CD4-positive, alpha-beta T cell (primary cell): ENCODE results near the gene RGCC. TPM values are rescaled to one million over a fixed set of nuclear protein-coding genes. Genes with fewer than 3 reads are reported as not detected.

Experiments
- ATAC-seq: fragments of 200-7000 bp; cut with Tn5 transposase; one replicate; pipeline ENCODE4 v1.10.0; 2022; ENCODE audit warnings: mild to moderate bottlenecking; ENCODE audit not compliant: poor library complexity
- CTCF ChIA-PET: fragments of 350-600 bp; sonication (Branson Sonifier 250); formaldehyde crosslinking; loops from one replicate; lab custom pipeline; 2021; ENCODE audit warnings: antibody characterized with exemption, inconsistent platforms; lab: Charles Lee
- POLR2A ChIA-PET: fragments of 350-600 bp; sonication (Branson Sonifier 250); formaldehyde crosslinking; loops from one replicate; lab custom pipeline; 2021; ENCODE audit warnings: antibody characterized with exemption, inconsistent platforms; lab: Charles Lee
- DNase-seq, 14 experiments: peaks; one replicate each; pipeline ENCODE4 v3.0.0-alpha.2; 2013 to 2020; ENCODE audit warnings: mixed read lengths in 2 of 14
- H3K27ac ChIP-seq, 2 donors: one replicate each; pipeline versions ENCODE4 v1.5.1 to v1.7.0; 2013; ENCODE audit warnings: low read length in 2 of 2, low read depth in 1 of 2, mild to moderate bottlenecking in 1 of 2
- H3K27me3 ChIP-seq, 2 experiments: 1 replicate in 1 of 2; 2 replicates in 1 of 2; pipeline versions ENCODE4 v1.6.1 to v1.7.0; 2013; ENCODE audit warnings: low read length in 2 of 2, control low read depth in 1 of 2, mild to moderate bottlenecking in 1 of 2, moderate library complexity in 1 of 2; ENCODE audit not compliant: insufficient read depth in 2 of 2, control insufficient read depth in 1 of 2
- H3K36me3 ChIP-seq: one replicate; pipeline ENCODE4 v1.6.1; 2013; ENCODE audit warnings: low read length, control low read depth; ENCODE audit not compliant: insufficient read depth
- H3K4me1 ChIP-seq: one replicate; pipeline ENCODE4 v1.6.1; 2013; ENCODE audit warnings: low read length, control low read depth; ENCODE audit not compliant: insufficient read depth
- H3K4me3 ChIP-seq: one replicate; pipeline ENCODE4 v1.5.1; 2013; ENCODE audit warnings: mild to moderate bottlenecking, low read length, moderate library complexity
- H3K9me3 ChIP-seq, 2 experiments: 1 replicate in 1 of 2; 2 replicates in 1 of 2; pipeline versions ENCODE4 v1.6.1 to v1.7.0; 2013; ENCODE audit warnings: low read length in 2 of 2, mild to moderate bottlenecking in 2 of 2, control low read depth in 1 of 2, moderate library complexity in 1 of 2; ENCODE audit not compliant: control insufficient read depth in 1 of 2, insufficient read depth in 1 of 2
- H3K27ac Mint-ChIP-seq: one replicate; pipeline ENCODE4 v1.8.0; 2020; ENCODE audit warnings: mixed read lengths
- H3K27me3 Mint-ChIP-seq: one replicate; pipeline ENCODE4 v1.8.0; 2021; ENCODE audit warnings: mixed read lengths
- H3K36me3 Mint-ChIP-seq: one replicate; pipeline ENCODE4 v1.8.0; 2021; ENCODE audit warnings: low read depth, mixed read lengths
- H3K4me1 Mint-ChIP-seq: one replicate; pipeline ENCODE4 v1.8.0; 2021; ENCODE audit warnings: low read depth, mixed read lengths
- H3K4me3 Mint-ChIP-seq: one replicate; pipeline ENCODE4 v1.8.0; 2020; ENCODE audit warnings: mild to moderate bottlenecking, mixed read lengths
- H3K9me3 Mint-ChIP-seq: one replicate; pipeline ENCODE4 v1.8.0; 2020; ENCODE audit warnings: mixed read lengths
- intact Hi-C, 2 experiments: fragments of 100-400 bp; cut with DNase I in 1 of 2; cut with micrococcal nuclease in 1 of 2; formaldehyde crosslinking; loops; one replicate each; pipeline versions ENCODE4 v1.15.1 to v1.9.0; 2023 to 2025; cut with DNase I, micrococcal nuclease
- total RNA-seq, 174 experiments: library from RNA in 2 of 174; stranded (reverse) in 2 of 174; gene quantifications; one replicate each; pipeline ENCODE4 v1.2.3 and lab custom pipeline; 2021 to 2026
- TF ChIP-seq, protein P1 (sequence below): fragments of 200-600 bp; IDR thresholded peaks from one replicate; pipeline ENCODE4 v1.8.0; 2022; ENCODE audit warnings: antibody characterized with exemption, mild to moderate bottlenecking

The RGCC gene
- total RNA-seq, 2 experiments from 2014 or later: 752 to 758 TPM

DNA sequence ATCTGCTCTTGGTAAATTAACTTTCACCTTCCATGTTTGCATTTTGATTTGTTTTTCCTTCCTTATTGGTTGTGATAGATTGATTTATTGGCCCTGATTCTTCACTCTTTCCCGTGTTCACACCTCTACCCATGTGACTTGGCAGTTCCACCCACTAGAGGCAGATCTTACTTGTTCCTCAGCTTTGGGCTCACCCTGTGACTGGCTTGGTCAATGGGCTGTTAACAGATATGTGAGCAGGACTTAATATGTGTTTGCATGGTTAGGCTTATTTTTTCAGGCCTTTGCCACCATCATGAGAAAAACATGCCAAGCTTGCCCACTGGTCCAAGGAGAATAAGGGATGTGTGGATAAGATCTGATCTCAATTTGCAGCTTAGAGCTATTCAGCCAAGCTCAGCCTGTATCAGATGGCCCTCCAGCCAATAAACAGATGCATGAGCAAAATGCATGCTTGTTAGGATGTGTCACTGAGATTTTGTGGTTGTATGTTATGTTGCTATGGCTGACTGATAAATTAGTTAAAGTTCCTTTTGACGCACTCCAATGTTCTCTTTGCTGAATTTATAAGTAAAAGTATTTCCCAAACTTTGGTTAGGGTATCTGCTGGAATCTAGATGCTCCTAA, 48.0 kb downstream of the RGCC start:
- Histone ChIP-seq H3K4me1 (peaks cover 33% of the 10 kb centered on the region), H3K9me3 (no peaks in the 10 kb centered on the region), H3K36me3 (no peaks in the 10 kb centered on the region), H3K4me3 (no peak overlapping the region), H3K27me3 (no peaks in the 10 kb centered on the region), H3K27ac (no peak overlapping the region)
- DNase-seq: no peak
- no peak for ATAC-seq
- Mint-ChIP-seq H3K4me3 (no peak overlapping the region), H3K27ac (no peak overlapping the region), H3K9me3 (peaks cover 4% of the 10 kb centered on the region), H3K4me1 (peaks cover 41% of the 10 kb centered on the region), H3K27me3 (no peaks in the 10 kb centered on the region), H3K36me3 (peaks cover 4% of the 10 kb centered on the region)
- ChIA-PET CTCF (no interaction called here), POLR2A (interaction anchor here (0.6 to 0.7 kb wide), 2 partner anchors 38 to 42 kb away, joined by 3 read pairs; no protein-coding TSS in a partner anchor)
- TF ChIP-seq, protein P1, sequence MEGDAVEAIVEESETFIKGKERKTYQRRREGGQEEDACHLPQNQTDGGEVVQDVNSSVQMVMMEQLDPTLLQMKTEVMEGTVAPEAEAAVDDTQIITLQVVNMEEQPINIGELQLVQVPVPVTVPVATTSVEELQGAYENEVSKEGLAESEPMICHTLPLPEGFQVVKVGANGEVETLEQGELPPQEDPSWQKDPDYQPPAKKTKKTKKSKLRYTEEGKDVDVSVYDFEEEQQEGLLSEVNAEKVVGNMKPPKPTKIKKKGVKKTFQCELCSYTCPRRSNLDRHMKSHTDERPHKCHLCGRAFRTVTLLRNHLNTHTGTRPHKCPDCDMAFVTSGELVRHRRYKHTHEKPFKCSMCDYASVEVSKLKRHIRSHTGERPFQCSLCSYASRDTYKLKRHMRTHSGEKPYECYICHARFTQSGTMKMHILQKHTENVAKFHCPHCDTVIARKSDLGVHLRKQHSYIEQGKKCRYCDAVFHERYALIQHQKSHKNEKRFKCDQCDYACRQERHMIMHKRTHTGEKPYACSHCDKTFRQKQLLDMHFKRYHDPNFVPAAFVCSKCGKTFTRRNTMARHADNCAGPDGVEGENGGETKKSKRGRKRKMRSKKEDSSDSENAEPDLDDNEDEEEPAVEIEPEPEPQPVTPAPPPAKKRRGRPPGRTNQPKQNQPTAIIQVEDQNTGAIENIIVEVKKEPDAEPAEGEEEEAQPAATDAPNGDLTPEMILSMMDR: no peak
- intact Hi-C loops: no loop called here

DNA sequence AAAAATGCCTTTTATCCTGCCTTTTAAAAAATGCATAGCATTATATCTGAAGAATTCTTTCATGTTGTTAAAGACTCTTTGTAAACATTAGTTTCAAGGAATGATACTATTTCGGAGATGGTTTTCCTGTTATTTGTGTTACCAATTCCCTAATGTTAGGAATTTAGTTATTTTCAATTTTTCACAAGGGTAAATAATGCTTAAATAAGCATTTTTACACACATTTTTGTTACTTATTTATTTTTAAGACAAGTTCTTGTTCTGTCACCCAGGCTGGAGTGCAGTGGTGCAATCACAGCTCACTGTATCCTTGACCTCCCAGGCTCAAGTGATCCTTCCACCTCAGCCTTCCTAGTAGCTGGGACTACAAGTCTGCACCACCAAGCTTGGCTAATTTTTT, 49.0 kb downstream of the RGCC start:
- H3K9me3 ChIP-seq: no peaks in the 10 kb centered on the region
- peaks cover 23% of the 10 kb centered on the region for H3K4me1 ChIP-seq
- Mint-ChIP-seq H3K27ac (no peak overlapping the region), H3K9me3 (peaks cover 4% of the 10 kb centered on the region), H3K4me3 (no peak overlapping the region), H3K27me3 (no peaks in the 10 kb centered on the region), H3K36me3 (peaks cover 4% of the 10 kb centered on the region), H3K4me1 (peaks cover 31% of the 10 kb centered on the region)
- no peaks in the 10 kb centered on the region for H3K36me3 ChIP-seq
- H3K27me3 ChIP-seq: no peaks in the 10 kb centered on the region
- intact Hi-C loops: no loop called here
- no peak for DNase-seq
- TF ChIP-seq, protein P1: no peak
- no peak for ATAC-seq
- POLR2A ChIA-PET: no interaction called here
- CTCF ChIA-PET: no interaction called here
- no peak overlapping the region for H3K27ac ChIP-seq
- no peak overlapping the region for H3K4me3 ChIP-seq

DNA sequence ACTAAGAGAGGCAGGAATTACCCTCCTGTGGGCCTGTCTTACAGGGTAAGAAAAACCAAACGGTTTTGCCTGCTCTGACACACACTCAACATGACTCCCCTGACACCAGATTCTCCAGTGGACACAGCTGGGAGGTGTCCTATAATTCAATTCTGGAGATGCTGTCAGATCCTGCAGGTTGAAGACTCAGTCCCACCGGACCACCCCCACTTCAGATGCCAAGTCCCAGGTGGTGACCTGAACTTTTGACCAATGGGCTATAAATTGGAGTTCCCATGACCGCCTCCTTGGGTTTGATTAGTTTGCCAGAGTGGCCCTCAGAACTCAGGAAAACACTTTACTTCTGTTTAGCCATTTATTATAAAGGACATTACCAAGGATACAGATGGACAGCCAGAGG, 52.6 kb downstream of the RGCC start:
- Histone ChIP-seq H3K27me3 (no peaks in the 10 kb centered on the region), H3K4me1 (peaks cover 3% of the 10 kb centered on the region), H3K9me3 (no peaks in the 10 kb centered on the region), H3K27ac (no peak overlapping the region), H3K4me3 (no peak overlapping the region), H3K36me3 (no peaks in the 10 kb centered on the region)
- peaks cover 4% of the 10 kb centered on the region for H3K36me3 Mint-ChIP-seq
- no peaks in the 10 kb centered on the region for H3K27me3 Mint-ChIP-seq
- H3K27ac Mint-ChIP-seq: no peak overlapping the region
- ChIA-PET CTCF (no interaction called here), POLR2A (no interaction called here)
- no peak for ATAC-seq
- intact Hi-C loops: loop anchor here in 1 of 2 experiments (5.0 kb wide), 1 partner anchor 47 kb away; no protein-coding TSS in a partner anchor
- DNase-seq: no peak
- TF ChIP-seq, protein P1: no peak
- no peaks in the 10 kb centered on the region for H3K4me1 Mint-ChIP-seq
- no peaks in the 10 kb centered on the region for H3K9me3 Mint-ChIP-seq
- no peak overlapping the region for H3K4me3 Mint-ChIP-seq
